Measurements from ENCODE around the gene LAMA3.

- TF ChIP-seq POLR2A (IDR thresholded peaks at IDR 0.05) (no peak), CTCF (IDR thresholded peaks at IDR 0.05) (no peak), POLR2AphosphoS5 (IDR thresholded peaks at IDR 0.05) (no peak)
Observed at GRCh38 chr18:23963443-23964165, 274.4 kb downstream of the LAMA3 start.
